ENCODE data around the gene CRIP2.

DNA sequence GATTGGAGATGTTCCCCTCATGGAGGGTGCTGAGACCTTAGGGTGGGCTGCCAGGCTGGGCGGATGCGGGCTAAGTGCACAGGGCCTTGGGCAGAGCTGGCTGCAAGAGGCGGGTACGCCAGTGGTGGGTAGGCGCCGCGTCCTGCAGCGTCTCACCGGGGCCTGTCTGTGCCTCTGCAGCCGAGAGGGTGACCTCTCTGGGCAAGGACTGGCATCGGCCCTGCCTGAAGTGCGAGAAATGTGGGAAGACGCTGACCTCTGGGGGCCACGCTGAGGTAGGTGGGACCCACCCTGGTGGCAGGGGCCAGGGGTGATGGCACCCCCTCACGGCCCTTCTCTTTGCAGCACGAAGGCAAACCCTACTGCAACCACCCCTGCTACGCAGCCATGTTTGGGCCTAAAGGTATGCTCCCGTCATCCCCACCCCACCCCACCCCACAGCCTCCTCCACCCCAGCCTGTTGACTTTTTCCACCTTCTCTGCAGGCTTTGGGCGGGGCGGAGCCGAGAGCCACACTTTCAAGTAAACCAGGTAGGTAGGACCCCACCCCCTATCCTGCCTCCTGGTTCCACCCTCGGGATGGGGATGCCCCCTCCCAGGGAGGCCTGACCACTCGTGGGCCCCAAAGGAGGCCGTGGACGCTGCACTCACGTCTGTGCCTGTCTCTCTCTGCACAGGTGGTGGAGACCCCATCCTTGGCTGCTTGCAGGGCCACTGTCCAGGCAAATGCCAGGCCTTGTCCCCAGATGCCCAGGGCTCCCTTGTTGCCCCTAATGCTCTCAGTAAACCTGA lies 13.6 kb downstream of the CRIP2 start:
- TF ChIP-seq EZH2 (IDR thresholded peaks at IDR 0.05; ENCODE audit: insufficient read depth, poor library complexity, severe bottlenecking) (no peak), EZH2phosphoT487 (IDR thresholded peaks at IDR 0.05; ENCODE audit: insufficient read depth, low read depth) (no peak)
